Prostate gland (tissue), 2 donors: ENCODE data around the gene VPS52. TPM values are rescaled to one million over a fixed set of nuclear protein-coding genes. Genes with fewer than 3 reads are reported as not detected.

Experiments
- microRNA counts, 2 donors: library from miRNA; unstranded; fragments of <30 nt; microRNA quantifications; one replicate each; lab custom pipeline; 2016 to 2017
- microRNA-seq: library from miRNA; unstranded; fragments of <30 nt; microRNA quantifications from one replicate; pipeline ENCODE4, GENCODE V29; 2016
- small RNA-seq, 2 donors: library from RNA; depleted of rRNA; stranded (forward); fragments of <200 nt; gene quantifications; one replicate each; pipeline ENCODE3, GENCODE V24; 2016
- total RNA-seq, 2 donors: library from RNA; depleted of rRNA; stranded (reverse); fragments of >200 nt; gene quantifications; one replicate each; pipeline ENCODE4 v1.1.0, GENCODE V29; 2016

VPS52 gene
- total RNA-seq, 2 donors from 2014 or later: 42.2 to 55.0 TPM

MicroRNA genes within 50 kb of the gene (microRNA counts, 767-probe panel; counts per million panel counts)
- microRNA hsa-miR-219-1-3p (lab: Ali Mortazavi, UCI) (0 to 431 counts per million in 2 donors), microRNA hsa-miR-219-5p (lab: Ali Mortazavi, UCI) (0 to 431 counts per million in 2 donors)

Small RNAs within 50 kb of the gene (microRNA-seq; reads per million reads assigned to microRNA genes)
- 1.4 reads per million, percentile 17 among the genes with 10 or more reads in this experiment for gene MIR219A1
- gene MIR6834: not detected
- gene MIR6873: 0.25 reads per million

Small RNAs within 50 kb of the gene (small RNA-seq; reads per million reads assigned to genes)
- 2.4 to 2.8 reads per million in 2 donors for gene MIR219A1

Other genes with a start within 250 kb of the VPS52 start
- 10 to 100 TPM; 69.5 to 73.7 TPM for gene HLA-DPA1, start 198.2 kb downstream of the VPS52 start, total RNA-seq
- gene HLA-DPB1, start 195.9 kb downstream of the VPS52 start, total RNA-seq: 10 to 100 TPM; 51.6 to 57.5 TPM
- gene COL11A2, start 79.4 kb downstream of the VPS52 start, total RNA-seq: 1 to 10 TPM in 1 of 2 donors, under 1 TPM in 1; 0.91 to 3.6 TPM
- 10 to 100 TPM; 30.6 to 40.5 TPM for gene RXRB, start 71.2 kb downstream of the VPS52 start, total RNA-seq
- 100 to 1,000 TPM; 109 to 182 TPM for gene SLC39A7, start 71.0 kb downstream of the VPS52 start, total RNA-seq
- gene HSD17B8, start 67.2 kb downstream of the VPS52 start, total RNA-seq: 10 to 100 TPM; 21.9 to 43.7 TPM
- 10 to 100 TPM; 23.9 to 30.8 TPM for gene RING1, start 63.4 kb downstream of the VPS52 start, total RNA-seq
- 1,000 to 10,000 TPM; 1,990 to 4,594 TPM for gene RPS18, start 199 bp upstream of the VPS52 start, total RNA-seq
- 10 to 100 TPM; 15.8 to 21.4 TPM for gene B3GALT4, start 5.2 kb upstream of the VPS52 start, total RNA-seq
- gene WDR46, start 17.4 kb upstream of the VPS52 start, total RNA-seq: 10 to 100 TPM; 41.3 to 47.2 TPM
- gene PFDN6, start 17.7 kb upstream of the VPS52 start, total RNA-seq: 10 to 100 TPM; 24.1 to 59.7 TPM
- gene RGL2, start 27.1 kb upstream of the VPS52 start, total RNA-seq: 100 to 1,000 TPM in 1 of 2 donors, 10 to 100 TPM in 1; 98.7 to 107 TPM
- gene TAPBP, start 42.2 kb upstream of the VPS52 start, total RNA-seq: 100 to 1,000 TPM; 190 to 192 TPM
- gene ZBTB22, start 45.9 kb upstream of the VPS52 start, total RNA-seq: 10 to 100 TPM; 25.1 to 27.5 TPM
- 10 to 100 TPM; 52.8 to 75.1 TPM for gene DAXX, start 51.1 kb upstream of the VPS52 start, total RNA-seq
- gene KIFC1, start 119.9 kb upstream of the VPS52 start, total RNA-seq: 1 to 10 TPM; 5.8 to 6.5 TPM
- gene PHF1, start 139.1 kb upstream of the VPS52 start, total RNA-seq: 100 to 1,000 TPM in 1 of 2 donors, 10 to 100 TPM in 1; 98.2 to 132 TPM
- 100 to 1,000 TPM; 189 to 260 TPM for gene CUTA, start 146.2 kb upstream of the VPS52 start, total RNA-seq
- 10 to 100 TPM in 1 of 2 donors, 1 to 10 TPM in 1; 6.1 to 24.8 TPM for gene SYNGAP1, start 148.2 kb upstream of the VPS52 start, total RNA-seq
- gene ZBTB9, start 182.7 kb upstream of the VPS52 start, total RNA-seq: 1 to 10 TPM; 3.5 to 8.9 TPM